Stimulated activated CD4-positive, alpha-beta T cell treated with anti-CD3 and anti-CD28 coated beads, Interleukin-1b, Interleukin-23, amount 100 ng/mL, for 48 hours (primary cell): ENCODE results near the gene ATXN1.
"Not testable (repeated sequence)": the region's sequence is repeated elsewhere in the genome, so short reads cannot be mapped to it uniquely, and the experiment has no call there.

Experiments used
- DNase-seq: peaks from one replicate; pipeline ENCODE4 v3.0.0-alpha.2; 2020

ATXN1 gene

GRCh38 chr6:16263464-16264099 lies 497.7 kb downstream of the ATXN1 start:
- DNase-seq = not testable (repeated sequence)

GRCh38 chr6:16262773-16263172 lies 498.5 kb downstream of the ATXN1 start:
- DNase-seq = not testable (repeated sequence)

- DNase-seq = not testable (repeated sequence)
Measured at GRCh38 chr6:16260602-16261001, 500.7 kb downstream of the ATXN1 start.

GRCh38 chr6:16259604-16260003 lies 501.7 kb downstream of the ATXN1 start:
- not testable (repeated sequence) for DNase-seq

GRCh38 chr6:16258709-16259075 lies 502.6 kb downstream of the ATXN1 start:
- no peak for DNase-seq

GRCh38 chr6:16257999-16258708 lies 503.1 kb downstream of the ATXN1 start:
- DNase-seq = peak; percentile 37

- no peak for DNase-seq
Measured at GRCh38 chr6:16256781-16257180, 504.5 kb downstream of the ATXN1 start.

GRCh38 chr6:16254535-16254934 lies 506.7 kb downstream of the ATXN1 start:
- no peak for DNase-seq

GRCh38 chr6:16253399-16254144 lies 507.7 kb downstream of the ATXN1 start:
- no peak for DNase-seq

- no peak for DNase-seq
Measured at GRCh38 chr6:16252686-16253299, 508.5 kb downstream of the ATXN1 start.

- no peak for DNase-seq
Measured at GRCh38 chr6:16251706-16252105, 509.6 kb downstream of the ATXN1 start.

GRCh38 chr6:16249971-16250370 lies 511.3 kb downstream of the ATXN1 start:
- no peak for DNase-seq
